Cerebellar nuclear complex (tissue), 1 donor: ENCODE results near the gene CFAP46.
"Not testable (repeated sequence)": the region's sequence is repeated elsewhere in the genome, so short reads cannot be mapped to it uniquely, and the experiment has no call there.

ENCODE experiments used
- DNase-seq, 2 experiments: peaks; one replicate each; lab custom pipeline; 2025; lab: John Stamatoyannopoulos, UW

The CFAP46 gene

GRCh38 chr10:132979491-132980425 lies 37.4 kb upstream of the CFAP46 start:
- DNase-seq, result no peak

- no peak for DNase-seq
Observed at GRCh38 chr10:132978542-132978941, 36.2 kb upstream of the CFAP46 start.

GRCh38 chr10:132977807-132978206 lies 35.4 kb upstream of the CFAP46 start:
- no peak for DNase-seq

- DNase-seq, result no peak
Observed at GRCh38 chr10:132977076-132977475, 34.7 kb upstream of the CFAP46 start.

DNA sequence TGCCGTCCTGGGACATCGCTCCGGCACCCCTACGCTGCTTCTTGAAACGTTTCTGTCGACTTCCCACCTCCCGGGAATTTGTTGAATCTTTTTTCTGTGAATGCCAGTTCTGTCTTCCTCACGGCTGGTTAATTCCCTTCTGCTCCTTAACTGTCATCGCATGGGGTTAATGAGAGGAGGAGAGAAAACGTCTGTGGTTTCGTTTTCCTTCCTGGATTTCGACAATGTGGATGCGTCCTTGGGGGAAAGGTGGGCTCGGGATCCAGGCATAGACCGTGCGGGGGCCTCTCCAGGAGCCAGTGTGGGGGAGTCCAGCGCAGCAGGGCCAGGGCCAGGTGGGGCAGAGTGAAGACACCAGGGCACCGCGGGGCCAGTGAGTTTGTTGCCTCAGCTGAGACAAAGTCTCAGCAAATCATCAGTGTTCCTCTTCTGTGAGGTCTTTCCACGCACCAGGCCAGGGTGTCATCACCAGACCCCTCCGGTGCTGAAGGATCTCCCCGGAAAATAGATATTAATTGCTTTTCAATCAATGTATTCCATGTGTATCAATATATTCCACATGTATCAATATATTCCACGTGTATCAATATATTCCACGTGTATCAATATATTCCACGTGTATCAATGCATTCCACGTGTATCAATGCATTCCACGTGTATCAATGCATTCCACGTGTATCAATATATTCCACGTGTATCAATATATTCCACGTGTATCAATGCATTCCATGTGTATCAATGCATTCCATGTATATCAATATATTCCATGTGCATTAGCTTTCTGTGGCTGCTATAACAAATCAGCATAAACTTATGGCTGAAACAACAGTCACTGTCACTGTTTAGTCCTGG lies 33.7 kb upstream of the CFAP46 start:
- DNase-seq, result no peak

GRCh38 chr10:132974886-132975830 lies 32.8 kb upstream of the CFAP46 start:
- no peak for DNase-seq

DNA sequence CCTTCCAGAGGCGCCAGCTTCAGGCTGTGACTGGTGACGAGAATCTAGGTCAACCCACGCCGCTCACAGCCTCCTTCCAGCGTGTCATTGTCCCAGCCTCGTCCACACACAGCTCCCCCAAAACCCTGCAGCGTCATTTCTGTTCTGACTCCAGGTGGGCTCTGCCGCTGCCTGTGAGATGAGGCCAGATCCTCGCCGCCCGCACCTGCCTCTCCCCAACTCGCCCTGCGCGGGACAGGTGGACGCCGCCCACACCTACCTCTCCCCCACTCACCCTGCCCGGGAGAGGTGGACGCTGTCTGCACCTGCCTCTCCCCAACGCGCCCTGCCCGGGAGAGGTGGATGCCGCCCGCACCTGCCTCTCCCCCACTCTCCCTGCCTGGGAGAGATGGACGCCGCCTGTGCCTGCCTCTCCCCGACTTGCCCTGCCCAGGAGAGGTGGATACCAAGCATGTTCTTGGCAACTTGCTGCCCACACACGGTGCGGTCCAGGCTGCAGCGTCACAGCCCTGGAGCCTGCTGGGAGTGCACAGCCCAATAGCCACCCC lies 32.0 kb upstream of the CFAP46 start:
- no peak for DNase-seq

DNA sequence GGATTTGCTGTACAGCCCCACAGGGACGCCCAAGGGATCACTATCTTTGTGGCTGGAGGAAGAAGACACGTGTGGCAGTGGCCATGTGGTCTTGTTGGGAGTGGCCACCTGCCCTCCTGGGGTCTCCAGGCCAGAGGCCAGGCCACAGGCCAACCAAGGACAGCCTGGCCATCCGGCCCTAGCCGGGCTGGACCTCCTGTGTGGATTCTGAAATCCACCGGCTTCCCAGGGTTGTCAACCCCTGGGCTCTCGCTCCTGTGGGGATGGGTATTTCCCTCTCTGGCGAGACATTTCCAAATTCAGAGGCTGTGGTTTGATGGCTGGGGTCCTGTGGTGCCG lies 31.5 kb upstream of the CFAP46 start:
- DNase-seq, result no peak

DNA sequence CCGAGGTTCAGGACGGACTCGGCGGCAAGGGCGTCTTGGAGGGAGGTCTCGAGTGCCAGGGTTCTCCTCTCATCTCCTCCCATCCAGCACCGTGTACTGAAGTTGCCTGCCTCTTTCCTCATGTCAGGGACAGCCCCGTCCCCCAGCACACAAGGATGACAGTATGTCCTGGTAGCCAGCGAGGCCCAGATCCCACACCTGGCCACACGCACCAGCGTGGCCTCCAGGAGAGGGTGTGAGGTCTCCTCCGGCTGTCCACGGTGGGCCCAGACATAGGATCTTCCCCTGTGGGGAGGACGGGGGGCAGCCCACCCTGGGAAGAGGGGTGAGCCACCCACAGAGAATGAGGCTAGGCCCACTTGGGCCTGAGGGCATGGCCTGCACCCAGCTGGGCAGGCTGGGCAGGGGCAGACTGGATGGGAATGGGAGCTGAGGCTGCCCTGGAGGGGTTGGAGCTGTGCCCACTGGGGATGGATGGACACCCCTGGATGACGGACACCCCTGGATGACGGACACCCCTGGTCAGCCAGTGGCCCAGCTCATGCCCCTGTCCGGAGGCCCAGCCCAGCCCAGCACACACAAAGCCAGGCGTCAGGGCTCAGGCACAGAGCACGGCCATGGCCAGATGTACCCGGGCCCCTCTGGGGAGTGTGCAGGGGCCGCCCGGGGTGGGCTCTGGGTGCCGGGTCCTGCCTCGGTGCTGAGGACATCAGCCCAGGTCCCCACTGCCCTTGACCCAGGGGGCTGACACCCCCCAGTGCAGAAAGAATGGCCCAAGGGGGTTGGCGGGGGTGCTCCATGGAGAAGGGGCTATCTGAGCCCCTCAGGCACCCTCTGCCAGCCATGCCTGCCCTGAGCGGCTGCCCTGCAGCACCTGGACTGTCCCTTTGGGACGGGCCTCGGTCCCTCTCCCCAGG lies 30.9 kb upstream of the CFAP46 start:
- no peak for DNase-seq

DNA sequence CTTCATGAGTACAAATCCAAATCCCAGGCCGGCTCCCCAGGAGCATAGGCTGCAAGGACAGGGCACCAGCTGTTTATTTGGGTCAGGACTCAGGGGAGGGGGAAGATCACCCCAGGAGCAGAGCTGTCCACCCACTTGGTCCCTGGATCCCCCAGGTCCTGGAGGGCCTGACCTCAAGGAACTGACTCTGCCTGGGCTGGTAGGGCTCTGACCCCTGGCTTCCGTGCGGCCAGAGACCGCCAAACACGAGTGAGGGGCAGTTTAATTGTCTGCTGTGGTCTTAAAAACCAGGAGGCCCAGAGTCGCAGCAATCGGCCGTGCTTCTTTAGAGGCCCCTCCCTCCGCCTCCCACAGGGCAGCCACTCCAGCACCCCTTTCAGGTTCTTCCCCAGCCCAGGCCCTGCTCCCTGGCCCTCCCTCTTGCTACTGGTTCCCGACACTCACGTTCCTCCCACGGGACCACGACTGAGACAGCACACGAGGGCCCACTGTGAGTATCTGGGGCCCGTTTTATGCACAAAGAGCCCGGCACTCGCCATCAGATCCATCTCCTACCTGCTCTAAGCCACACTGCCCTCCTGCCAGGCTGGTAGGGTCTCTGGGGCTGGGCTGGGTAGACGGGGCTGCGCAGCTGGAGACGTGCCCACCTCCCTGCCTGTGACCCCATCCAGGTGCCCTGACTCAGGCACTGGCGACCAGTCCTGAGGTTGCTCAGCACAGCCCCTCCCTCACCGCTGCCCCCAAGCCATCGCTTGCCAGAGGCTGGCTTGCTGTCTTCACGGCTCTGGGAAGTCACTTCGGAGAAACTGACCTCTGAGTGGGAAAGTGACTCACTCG lies 30.0 kb upstream of the CFAP46 start:
- no peak for DNase-seq

DNA sequence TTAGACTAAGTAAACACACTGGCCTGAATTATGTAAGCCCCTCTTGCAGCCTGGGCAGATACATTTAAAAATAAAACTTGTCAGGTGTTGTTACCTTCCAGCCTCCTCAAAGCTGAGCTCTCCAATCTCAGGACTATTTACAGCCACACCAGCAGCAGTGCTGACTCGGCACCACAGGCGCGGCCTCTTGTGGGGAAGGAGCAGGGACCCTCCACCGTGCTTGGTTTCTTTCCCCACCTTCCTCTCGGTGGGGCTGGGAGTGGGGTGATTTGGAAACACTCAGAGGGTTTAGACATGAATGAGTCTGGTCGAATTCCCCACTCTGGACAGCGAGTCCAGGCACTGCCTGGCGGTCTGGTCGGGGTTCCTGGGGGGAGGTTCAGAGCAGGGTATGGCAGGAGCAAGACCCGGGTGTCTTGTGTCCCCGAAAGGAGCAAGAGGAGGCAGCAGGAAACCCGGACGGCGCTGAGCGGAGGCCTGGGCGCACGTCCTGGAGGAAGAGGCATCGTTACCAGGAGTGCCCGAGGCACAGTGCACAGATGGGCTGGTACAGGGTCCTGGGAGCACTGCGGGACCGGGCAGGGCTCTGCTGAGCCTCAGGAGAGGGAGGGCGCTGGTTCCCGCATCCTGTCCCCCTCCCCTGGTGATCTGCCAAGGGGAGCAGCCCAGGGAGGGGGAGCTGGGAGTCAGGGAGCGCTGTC lies 29.2 kb upstream of the CFAP46 start:
- DNase-seq, result no peak

DNA sequence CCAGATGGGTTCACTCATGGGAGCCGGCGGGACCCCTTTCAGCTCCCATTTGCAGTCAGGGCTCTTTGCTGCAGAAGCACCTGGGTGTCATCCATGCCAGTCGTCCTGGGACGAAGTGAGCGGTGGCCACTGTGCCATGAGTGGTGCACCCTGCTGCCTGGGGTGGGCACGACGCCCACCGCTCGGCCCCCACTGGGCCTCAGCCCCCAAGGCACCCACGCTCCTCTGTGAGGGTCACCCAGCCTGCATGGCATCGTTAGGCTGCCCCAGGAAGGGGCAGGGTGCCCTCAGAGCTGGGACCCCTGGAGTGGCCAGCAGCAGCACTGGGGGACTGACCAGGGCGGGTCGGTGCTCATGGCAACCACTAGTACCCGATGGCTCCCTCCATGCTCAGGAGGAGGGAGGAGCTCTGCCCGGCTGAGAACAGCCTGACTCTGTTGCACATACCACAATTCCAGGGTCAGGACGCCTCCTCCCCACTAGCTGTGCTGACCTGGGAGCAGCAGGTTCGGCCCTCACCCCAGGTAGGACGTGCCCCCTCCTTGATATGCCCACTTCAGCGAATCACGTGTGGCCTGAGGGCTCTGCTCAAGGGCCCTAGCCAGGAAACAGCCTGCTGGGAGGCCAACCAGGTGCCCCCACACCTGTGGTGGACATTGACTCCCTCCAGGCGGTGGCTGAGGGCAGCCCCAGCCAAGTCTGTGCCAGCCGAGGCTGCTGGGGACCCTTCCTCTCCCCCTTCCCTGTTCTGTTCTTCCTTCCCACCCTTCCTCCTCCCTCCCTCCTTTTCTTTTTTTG lies 28.5 kb upstream of the CFAP46 start:
- DNase-seq, result no peak

DNA sequence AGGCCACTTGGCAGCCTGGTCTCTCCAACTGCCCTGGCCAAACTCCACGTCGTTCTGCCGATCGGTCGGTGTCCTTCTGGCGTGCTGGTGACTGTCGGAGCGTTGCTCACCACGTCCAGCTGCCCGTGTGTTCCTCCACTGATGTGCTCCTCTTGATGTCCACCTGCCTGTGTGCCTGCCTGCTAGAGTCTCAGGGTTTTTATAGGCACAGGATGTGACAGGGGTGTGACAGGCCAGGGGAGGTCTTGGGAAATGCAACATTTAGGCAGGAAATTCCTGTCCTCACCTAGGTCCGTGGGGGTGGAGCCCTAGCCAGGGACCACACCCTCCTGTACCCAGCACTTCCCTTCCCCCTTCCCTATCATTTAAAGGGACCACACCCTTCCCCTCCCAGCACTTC lies 25.2 kb upstream of the CFAP46 start:
- no peak for DNase-seq

DNA sequence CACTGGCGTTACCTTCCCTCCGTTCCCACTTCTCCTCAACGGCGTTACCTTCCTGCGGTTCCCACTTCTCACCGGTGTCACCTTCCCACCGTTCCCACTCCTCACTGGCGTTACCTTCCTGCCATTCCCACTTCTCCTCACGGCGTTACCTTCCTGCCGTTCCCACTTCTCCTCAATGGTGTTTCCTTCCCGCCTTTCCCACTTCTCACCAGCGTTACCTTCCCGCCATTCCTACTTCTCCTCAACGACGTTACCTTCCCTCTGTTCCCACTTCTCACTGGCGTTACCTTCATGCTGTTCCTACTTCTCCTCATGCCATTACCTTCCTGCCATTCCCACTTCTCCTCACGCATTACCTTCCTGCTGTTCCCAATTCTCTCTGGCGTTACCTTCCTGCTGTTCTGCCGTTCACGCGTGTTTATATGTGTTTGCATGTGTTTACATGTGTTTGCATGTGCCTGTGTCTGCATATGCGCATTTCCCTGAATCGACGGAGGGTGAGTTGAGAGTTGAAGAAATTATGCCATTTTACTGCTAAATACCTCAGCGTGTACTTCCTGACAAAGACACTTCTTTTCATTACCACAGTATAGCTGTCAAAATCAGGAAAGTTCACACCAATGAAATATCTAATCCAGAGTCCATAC lies 23.2 kb upstream of the CFAP46 start:
- DNase-seq, result no peak

DNA sequence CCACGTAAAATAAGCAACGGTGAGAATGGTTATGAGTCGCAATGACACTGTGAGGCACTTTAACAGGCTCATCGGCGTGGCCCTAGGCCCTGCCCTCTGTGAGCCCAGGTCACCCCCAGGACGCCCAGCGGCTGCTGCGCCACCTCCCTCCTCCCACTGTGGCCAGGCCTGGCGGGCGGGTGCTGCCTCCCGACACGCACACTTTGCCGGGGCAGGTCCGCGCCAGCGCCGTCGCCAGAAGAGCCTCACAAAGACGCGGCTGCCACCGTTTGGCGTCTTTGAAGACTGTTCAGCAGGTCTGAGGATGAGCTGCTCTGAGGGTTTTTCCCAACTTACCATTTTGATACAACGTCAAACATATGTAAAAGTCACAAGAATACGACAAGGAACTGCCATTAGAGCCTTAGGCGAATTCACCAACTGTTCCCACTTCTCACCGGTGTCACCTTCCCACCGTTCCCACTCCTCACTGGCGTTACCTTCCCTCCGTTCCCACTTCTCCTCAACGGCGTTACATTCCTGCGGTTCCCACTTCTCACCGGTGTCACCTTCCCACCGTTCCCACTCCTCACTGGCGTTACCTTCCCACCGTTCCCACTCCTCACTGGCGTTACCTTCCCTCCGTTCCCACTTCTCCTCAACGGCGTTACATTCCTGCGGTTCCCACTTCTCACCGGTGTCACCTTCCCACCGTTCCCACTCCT lies 22.5 kb upstream of the CFAP46 start:
- DNase-seq, result not testable (repeated sequence)

DNA sequence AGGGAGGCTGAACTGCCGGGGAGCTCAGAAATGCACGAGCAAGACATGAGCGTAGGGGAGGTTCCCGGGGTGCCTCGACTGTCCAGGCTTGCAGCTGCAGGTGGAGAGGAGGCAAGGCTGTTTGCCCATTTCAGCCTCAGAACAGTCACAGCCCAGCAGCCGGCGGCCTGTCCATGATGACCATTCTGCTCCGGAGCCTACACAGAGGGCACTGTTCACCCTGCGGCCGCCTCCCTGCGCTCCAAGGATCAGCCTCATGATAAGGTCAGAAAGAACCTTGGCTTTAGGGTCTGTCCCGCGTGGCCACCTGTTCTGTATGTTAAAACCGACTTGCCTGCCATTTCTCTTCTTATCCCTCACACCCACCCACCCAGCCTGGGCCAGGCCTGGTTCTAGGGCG lies 21.9 kb upstream of the CFAP46 start:
- DNase-seq, result no peak

DNA sequence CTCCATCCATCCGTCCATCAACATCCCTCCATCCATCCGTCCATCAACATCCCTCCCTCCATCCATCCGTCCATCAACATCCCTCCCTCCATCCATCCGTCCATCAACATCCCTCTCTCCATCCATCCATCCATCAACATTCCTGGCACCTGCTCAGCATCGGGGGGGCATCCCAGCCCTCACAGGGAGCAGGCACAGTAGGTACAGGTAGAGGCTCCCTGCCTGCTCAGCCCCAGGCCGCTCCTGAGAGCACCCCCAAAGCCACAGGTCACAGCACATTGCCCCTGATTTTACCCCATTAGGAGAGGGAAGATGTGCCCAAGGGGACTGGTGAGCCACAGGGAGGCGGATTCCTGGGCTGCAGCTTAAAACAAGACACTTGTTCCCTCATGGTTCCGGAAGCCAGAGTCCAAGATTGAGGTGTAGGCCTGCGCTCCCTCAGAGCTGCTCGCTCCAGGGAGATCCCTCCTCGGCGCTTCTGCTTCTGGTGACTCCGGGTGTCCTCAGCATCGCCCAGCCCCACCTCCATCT lies 21.1 kb upstream of the CFAP46 start:
- DNase-seq, result no peak
